ENCODE data around the gene HCAR3.

DNA sequence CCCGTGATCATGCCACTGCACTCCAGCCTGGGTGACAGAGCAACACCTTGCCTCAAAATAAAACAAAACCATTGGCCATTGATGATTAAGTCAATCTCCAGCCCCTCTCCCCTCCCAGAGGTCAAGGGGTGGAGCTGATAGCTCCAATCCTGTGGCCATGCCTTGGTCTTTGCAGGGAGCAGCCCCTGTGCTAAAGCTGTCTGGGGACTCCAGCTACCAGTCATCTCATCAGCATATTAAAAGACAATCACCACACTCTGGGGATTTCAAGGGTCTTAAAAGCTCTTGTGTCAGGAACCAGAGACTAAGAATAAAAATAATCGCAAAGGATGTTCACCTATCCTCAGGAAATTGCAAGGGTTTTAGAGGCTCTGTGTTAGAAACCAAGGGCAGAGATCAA is 44.1 kb downstream of the HCAR3 start:
- TF ChIP-seq POLR2AphosphoS5 (IDR thresholded peaks at IDR 0.05; ENCODE audit: low read depth, low read length) (no peak), POLR2A (IDR thresholded peaks at IDR 0.05; ENCODE audit: low read depth, low read length) (no peak), TAF1 (IDR thresholded peaks at IDR 0.05; ENCODE audit: low read depth, low read length) (no peak)

All from GM12891 (cell line).